IMR-90 (cell line): Measurements from ENCODE around the gene TMEM176B. TPM values are rescaled to one million over a fixed set of nuclear protein-coding genes. Genes with fewer than 3 reads are reported as not detected.

Source experiments
- CTCF ChIP-seq: conservative IDR thresholded peaks from 2 replicates; pipeline ENCODE4 v1.5.1; 2012; ENCODE audit warnings: mild to moderate bottlenecking, low read depth, low read length, improper control_type of control experiment
- FOS ChIP-seq: fragments of 150-350 bp; IDR thresholded peaks from 2 replicates; pipeline ENCODE4 v1.6.1; 2016; ENCODE audit warnings: low read depth, low read length
- MAZ ChIP-seq: IDR thresholded peaks from 2 replicates; pipeline ENCODE4 v1.6.1; 2012; ENCODE audit warnings: low read depth, mild to moderate bottlenecking, low read length, improper control_type of control experiment, moderate library complexity, borderline replicate concordance
- POLR2A ChIP-seq: IDR thresholded peaks from 2 replicates; pipeline ENCODE4 v1.6.1; 2012; ENCODE audit warnings: mild to moderate bottlenecking, low read depth, low read length
- polyA plus RNA-seq, 3 experiments: library from polyadenylated mRNA; depleted of rRNA; stranded (reverse); fragments of >200 nt; gene quantifications; 2 replicates each; pipeline ENCODE4 v1.2.3, GENCODE V29; 2012; ENCODE audit warnings: low replicate concordance in 1 of 3
- total RNA-seq: library from RNA; depleted of rRNA; stranded (reverse); fragments of >200 nt; gene quantifications from 2 replicates; pipeline ENCODE4 v1.2.3, GENCODE V29; 2012

The TMEM176B gene
- total and polyA plus RNA-seq, 2 of the 4 experiments (the other 2 are of a cell fraction) = not detected

GRCh38 chr7:150824379-150825177 is 24.4 kb upstream of the TMEM176B start (continued):
- TF ChIP-seq CTCF = no peak
- TF ChIP-seq POLR2A = no peak
- TF ChIP-seq MAZ = no peak
- no peak for TF ChIP-seq FOS
